GM12872 (cell line): ENCODE measurements around the gene ADGRF1.

Experiments used
- TF ChIP-seq, protein P1 (sequence below): IDR thresholded peaks from 3 replicates; pipeline ENCODE4 v1.5.1; 2011; ENCODE audit warnings: low read depth, mild to moderate bottlenecking, low read length, moderate library complexity; ENCODE audit not compliant: insufficient read depth

The ADGRF1 gene

DNA sequence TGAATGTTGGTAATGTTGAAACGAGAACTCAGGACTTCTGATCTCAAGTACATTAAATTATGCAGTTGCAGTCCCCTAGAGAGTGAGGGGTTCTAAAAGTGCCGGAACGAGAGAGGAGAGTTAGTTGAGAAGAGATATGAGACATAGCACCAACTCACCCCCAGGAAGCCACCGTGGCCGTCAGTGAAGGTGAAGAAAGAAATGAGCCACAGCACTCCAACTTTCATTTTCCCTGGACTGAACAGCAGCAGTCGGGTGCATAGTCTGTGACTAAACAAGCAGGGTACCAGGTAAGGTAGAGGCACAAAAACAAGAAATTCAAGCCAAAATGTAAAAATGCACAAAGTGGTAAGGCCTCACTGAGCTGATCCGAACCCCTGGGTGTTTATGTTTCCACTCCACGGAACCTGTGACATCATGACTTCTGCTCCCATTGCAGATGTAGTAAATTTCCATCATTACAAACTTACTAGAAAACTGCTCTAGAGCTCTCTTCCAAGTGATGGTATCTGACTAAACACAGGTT, 13.2 kb downstream of the ADGRF1 start:
- TF ChIP-seq, protein P1, sequence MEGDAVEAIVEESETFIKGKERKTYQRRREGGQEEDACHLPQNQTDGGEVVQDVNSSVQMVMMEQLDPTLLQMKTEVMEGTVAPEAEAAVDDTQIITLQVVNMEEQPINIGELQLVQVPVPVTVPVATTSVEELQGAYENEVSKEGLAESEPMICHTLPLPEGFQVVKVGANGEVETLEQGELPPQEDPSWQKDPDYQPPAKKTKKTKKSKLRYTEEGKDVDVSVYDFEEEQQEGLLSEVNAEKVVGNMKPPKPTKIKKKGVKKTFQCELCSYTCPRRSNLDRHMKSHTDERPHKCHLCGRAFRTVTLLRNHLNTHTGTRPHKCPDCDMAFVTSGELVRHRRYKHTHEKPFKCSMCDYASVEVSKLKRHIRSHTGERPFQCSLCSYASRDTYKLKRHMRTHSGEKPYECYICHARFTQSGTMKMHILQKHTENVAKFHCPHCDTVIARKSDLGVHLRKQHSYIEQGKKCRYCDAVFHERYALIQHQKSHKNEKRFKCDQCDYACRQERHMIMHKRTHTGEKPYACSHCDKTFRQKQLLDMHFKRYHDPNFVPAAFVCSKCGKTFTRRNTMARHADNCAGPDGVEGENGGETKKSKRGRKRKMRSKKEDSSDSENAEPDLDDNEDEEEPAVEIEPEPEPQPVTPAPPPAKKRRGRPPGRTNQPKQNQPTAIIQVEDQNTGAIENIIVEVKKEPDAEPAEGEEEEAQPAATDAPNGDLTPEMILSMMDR, result no peak

- TF ChIP-seq, protein P1, result no peak
Observed at GRCh38 chr6:47027315-47027714, 14.8 kb downstream of the ADGRF1 start.

DNA sequence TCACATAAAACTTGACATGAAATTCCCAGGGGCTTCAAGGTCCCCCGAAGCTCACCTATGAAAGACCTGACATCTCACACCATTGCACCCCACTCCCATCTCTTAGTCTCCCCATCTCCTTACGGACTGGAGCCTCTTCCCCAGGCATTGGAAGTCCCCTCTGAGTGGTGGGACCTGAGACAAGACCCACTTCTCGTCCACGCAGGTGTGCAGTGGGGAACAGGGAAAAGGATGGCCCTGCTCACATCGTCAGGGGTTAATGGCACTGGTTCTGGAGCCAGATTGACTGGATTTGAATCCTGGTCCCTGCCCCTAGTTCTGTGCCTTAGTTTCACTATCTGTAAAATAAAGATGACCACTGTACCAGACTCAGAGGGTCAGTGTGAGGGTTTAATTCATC, 15.5 kb downstream of the ADGRF1 start:
- TF ChIP-seq, protein P1, result no peak

GRCh38 chr6:47023573-47023972, 18.6 kb downstream of the ADGRF1 start:
- TF ChIP-seq, protein P1, result no peak

GRCh38 chr6:47022191-47022590, 19.9 kb downstream of the ADGRF1 start:
- TF ChIP-seq, protein P1, result no peak

- TF ChIP-seq, protein P1, result no peak
Observed at GRCh38 chr6:47019941-47020340, 22.2 kb downstream of the ADGRF1 start.

- TF ChIP-seq, protein P1, result no peak
Observed at GRCh38 chr6:47016909-47017308, 25.2 kb downstream of the ADGRF1 start.
